GM18519 (cell line): ENCODE results near the gene SRGAP2C.
"Not testable (repeated sequence)": the region's sequence is repeated elsewhere in the genome, so short reads cannot be mapped to it uniquely, and the experiment has no call there.

Experiments
- ATAC-seq: cut with Tn5 transposase; IDR thresholded peaks from one replicate; pipeline ENCODE4 v1.9.1; 2021; ENCODE audit warnings: mild to moderate bottlenecking, moderate library complexity; ENCODE audit not compliant: unreplicated experiment, low FRiP score

SRGAP2C gene

GRCh38 chr1:121185140-121185708, 449 bp downstream of the SRGAP2C start:
- not testable (repeated sequence) for ATAC-seq

- ATAC-seq = not testable (repeated sequence)
Observed at GRCh38 chr1:121186191-121186590, 1.4 kb downstream of the SRGAP2C start.

GRCh38 chr1:121187914-121188313, 3.1 kb downstream of the SRGAP2C start:
- not testable (repeated sequence) for ATAC-seq

- not testable (repeated sequence) for ATAC-seq
Observed at GRCh38 chr1:121192512-121192911, 7.7 kb downstream of the SRGAP2C start.

- not testable (repeated sequence) for ATAC-seq
Observed at GRCh38 chr1:121197095-121197882, 12.5 kb downstream of the SRGAP2C start.

GRCh38 chr1:121199763-121200162, 15.0 kb downstream of the SRGAP2C start:
- not testable (repeated sequence) for ATAC-seq

GRCh38 chr1:121200232-121200631, 15.5 kb downstream of the SRGAP2C start:
- ATAC-seq = not testable (repeated sequence)

GRCh38 chr1:121200985-121201981, 16.5 kb downstream of the SRGAP2C start:
- not testable (repeated sequence) for ATAC-seq

GRCh38 chr1:121202986-121203385, 18.2 kb downstream of the SRGAP2C start:
- not testable (repeated sequence) for ATAC-seq

GRCh38 chr1:121205786-121206711, 21.3 kb downstream of the SRGAP2C start:
- not testable (repeated sequence) for ATAC-seq

GRCh38 chr1:121207328-121207727, 22.6 kb downstream of the SRGAP2C start:
- not testable (repeated sequence) for ATAC-seq

GRCh38 chr1:121208375-121208774, 23.6 kb downstream of the SRGAP2C start:
- not testable (repeated sequence) for ATAC-seq

- ATAC-seq = not testable (repeated sequence)
Observed at GRCh38 chr1:121210778-121211177, 26.0 kb downstream of the SRGAP2C start.

- ATAC-seq = not testable (repeated sequence)
Observed at GRCh38 chr1:121213491-121213890, 28.7 kb downstream of the SRGAP2C start.

GRCh38 chr1:121214544-121215156, 29.9 kb downstream of the SRGAP2C start:
- ATAC-seq = not testable (repeated sequence)

- not testable (repeated sequence) for ATAC-seq
Observed at GRCh38 chr1:121215699-121216417, 31.1 kb downstream of the SRGAP2C start.

- not testable (repeated sequence) for ATAC-seq
Observed at GRCh38 chr1:121216676-121217075, 31.9 kb downstream of the SRGAP2C start.

GRCh38 chr1:121221770-121222169, 37.0 kb downstream of the SRGAP2C start:
- peak; percentile 38 for ATAC-seq
